IMR-90 (cell line): ENCODE data around the gene CALR. TPM values are rescaled to one million over a fixed set of nuclear protein-coding genes. Genes with fewer than 3 reads are reported as not detected.

Experiments
- ATAC-seq: fragments of 200-7000 bp; cut with Tn5 transposase; 2 replicates; pipeline ENCODE4 v1.9.1; 2020; ENCODE audit warnings: low read depth, mild to moderate bottlenecking, moderate library complexity
- BruUV-seq: library from RNA; stranded (reverse); fragments of 400-500 nt; replicated peaks from 2 replicates; lab custom pipeline; 2021; lab: Mats Ljungman, UMichigan
- CTCF ChIA-PET: fragments of 300-600 bp; formaldehyde crosslinking; extraction: SDS; loops from one replicate; lab custom pipeline; 2021; ENCODE audit warnings: antibody characterized with exemption; lab: Yijun Ruan, JAX
- POLR2A ChIA-PET: fragments of 300-600 bp; sonication (Branson Sonifier 250); formaldehyde crosslinking; loops from one replicate; lab custom pipeline; 2022; ENCODE audit warnings: antibody characterized with exemption; ENCODE audit not compliant: unreplicated experiment; lab: Charles Lee
- DNase-seq: peaks from one replicate; pipeline ENCODE4 v3.0.0; 2013
- H2AFZ ChIP-seq: replicated peaks from 2 replicates; pipeline ENCODE3; 2013; ENCODE audit warnings: low read length, mild to moderate bottlenecking; ENCODE audit not compliant: poor library complexity
- H2AK5ac ChIP-seq: 2 replicates; pipeline ENCODE4 v1.6.1; 2013; ENCODE audit warnings: low read depth, low read length, inconsistent platforms
- H2AK9ac ChIP-seq: replicated peaks from 2 replicates; pipeline ENCODE3; 2013; ENCODE audit warnings: mild to moderate bottlenecking, low read depth, low read length, moderate library complexity; ENCODE audit not compliant: poor library complexity
- H2BK120ac ChIP-seq: 2 replicates; pipeline ENCODE4 v1.6.1; 2013; ENCODE audit warnings: low read depth, low read length, inconsistent platforms
- H2BK15ac ChIP-seq: 3 replicates; pipeline ENCODE4 v1.6.1; 2013; ENCODE audit warnings: low read depth, low read length, inconsistent platforms
- H2BK20ac ChIP-seq: 2 replicates; pipeline ENCODE4 v1.6.1; 2013; ENCODE audit warnings: low read depth, mild to moderate bottlenecking, inconsistent platforms, low read length, moderate library complexity
- H2BK5ac ChIP-seq: 2 replicates; pipeline ENCODE4 v1.6.1; 2013; ENCODE audit warnings: mild to moderate bottlenecking, low read depth, low read length, inconsistent platforms; ENCODE audit not compliant: poor library complexity, severe bottlenecking
- H3K14ac ChIP-seq: replicated peaks from 2 replicates; pipeline ENCODE4 v1.6.1; 2013; ENCODE audit warnings: low read depth, low read length, inconsistent platforms
- H3K18ac ChIP-seq: 2 replicates; pipeline ENCODE4 v1.6.1; 2013; ENCODE audit warnings: low read depth, low read length, control low read depth
- H3K23ac ChIP-seq: 2 replicates; pipeline ENCODE4 v1.6.1; 2013; ENCODE audit warnings: low read depth, low read length, inconsistent platforms
- H3K27ac ChIP-seq: 2 replicates; pipeline ENCODE4 v1.5.1; 2013; ENCODE audit warnings: mild to moderate bottlenecking, control low read depth, low read length; ENCODE audit not compliant: insufficient read depth
- H3K27me3 ChIP-seq: 2 replicates; pipeline ENCODE4 v1.6.1; 2013; ENCODE audit warnings: low read length; ENCODE audit not compliant: control insufficient read depth, insufficient read depth
- H3K36me3 ChIP-seq: 2 replicates; pipeline ENCODE4 v1.6.1; 2013; ENCODE audit warnings: low read length, mixed read lengths; ENCODE audit not compliant: control insufficient read depth, insufficient read depth
- H3K4ac ChIP-seq: 2 replicates; pipeline ENCODE4 v1.6.1; 2013; ENCODE audit warnings: low read depth, low read length, inconsistent platforms
- H3K4me1 ChIP-seq: 2 replicates; pipeline ENCODE4 v1.6.1; 2013; ENCODE audit warnings: low read length, mixed read lengths; ENCODE audit not compliant: control insufficient read depth, insufficient read depth
- H3K4me2 ChIP-seq: 2 replicates; pipeline ENCODE4 v1.6.1; 2013; ENCODE audit warnings: low read depth, mild to moderate bottlenecking, control low read depth, low read length, moderate library complexity
- H3K4me3 ChIP-seq: 2 replicates; pipeline ENCODE4 v1.5.1; 2013; ENCODE audit warnings: low read depth, mild to moderate bottlenecking, control low read depth, low read length, moderate library complexity; ENCODE audit not compliant: insufficient read depth
- H3K56ac ChIP-seq: 2 replicates; pipeline ENCODE4 v1.6.1; 2013; ENCODE audit warnings: low read length, inconsistent platforms; ENCODE audit not compliant: insufficient read depth; ENCODE audit errors: extremely low read depth
- H3K79me1 ChIP-seq, 2 experiments: 2 replicates each; pipeline ENCODE4 v1.6.1; 2013; ENCODE audit warnings: low read length in 2 of 2, inconsistent platforms in 1 of 2, low read depth in 1 of 2
- H3K9ac ChIP-seq: 2 replicates; pipeline ENCODE4 v1.6.1; 2013; ENCODE audit warnings: low read depth, low read length, control low read depth
- H3K9me1 ChIP-seq: 2 replicates; pipeline ENCODE4 v1.6.1; 2013; ENCODE audit warnings: low read length, inconsistent platforms; ENCODE audit not compliant: insufficient read depth
- H3K9me3 ChIP-seq: 2 replicates; pipeline ENCODE4 v1.6.1; 2013; ENCODE audit warnings: low read length; ENCODE audit not compliant: control insufficient read depth, insufficient read depth
- H4K20me1 ChIP-seq: 2 replicates; pipeline ENCODE4 v1.6.1; 2013; ENCODE audit warnings: low read length, inconsistent platforms; ENCODE audit not compliant: insufficient read depth
- H4K5ac ChIP-seq: 2 replicates; pipeline ENCODE4 v1.6.1; 2013; ENCODE audit warnings: mild to moderate bottlenecking, low read depth, low read length, control low read depth
- H4K8ac ChIP-seq, 2 experiments: 2 replicates each; pipeline ENCODE4 v1.6.1; 2013; ENCODE audit warnings: low read depth in 2 of 2, low read length in 2 of 2, control low read depth in 1 of 2, inconsistent platforms in 1 of 2
- H4K91ac ChIP-seq: 2 replicates; pipeline ENCODE4 v1.6.1; 2013; ENCODE audit warnings: low read depth, low read length, inconsistent platforms; ENCODE audit not compliant: insufficient read depth
- CEBPB ChIP-seq: IDR thresholded peaks from 2 replicates; pipeline ENCODE4 v1.6.1; 2012; ENCODE audit warnings: low read depth, low read length, improper control_type of control experiment
- CTCF ChIP-seq: conservative IDR thresholded peaks from 2 replicates; pipeline ENCODE4 v1.5.1; 2012; ENCODE audit warnings: mild to moderate bottlenecking, low read depth, low read length, improper control_type of control experiment
- ELK1 ChIP-seq: fragments of 150-350 bp; IDR thresholded peaks from 2 replicates; pipeline ENCODE4 v1.6.1; 2016; ENCODE audit warnings: low read depth, mild to moderate bottlenecking, low read length, moderate library complexity, borderline replicate concordance
- FOS ChIP-seq: fragments of 150-350 bp; IDR thresholded peaks from 2 replicates; pipeline ENCODE4 v1.6.1; 2016; ENCODE audit warnings: low read depth, low read length
- MAZ ChIP-seq: IDR thresholded peaks from 2 replicates; pipeline ENCODE4 v1.6.1; 2012; ENCODE audit warnings: low read depth, mild to moderate bottlenecking, low read length, improper control_type of control experiment, moderate library complexity, borderline replicate concordance
- NFE2L2 ChIP-seq: fragments of 150-350 bp; IDR thresholded peaks from 2 replicates; pipeline ENCODE4 v1.6.1; 2016; ENCODE audit warnings: low read depth, mild to moderate bottlenecking, low read length
- RCOR1 ChIP-seq: IDR thresholded peaks from 2 replicates; pipeline ENCODE4 v1.6.1; 2012; ENCODE audit warnings: mild to moderate bottlenecking, low read length, improper control_type of control experiment; ENCODE audit not compliant: insufficient replicate concordance
- USF2 ChIP-seq: fragments of 150-350 bp; IDR thresholded peaks from 2 replicates; pipeline ENCODE4 v1.6.1; 2017; ENCODE audit warnings: mild to moderate bottlenecking, antibody characterized with exemption, low read length, low read depth
- WGBS, 2 experiments: methylation state at CpG; one replicate each; pipeline versions ENCODE4 v1.1.5 to v1.1.7; 2013; ENCODE audit warnings: missing lambda C conversion rate in 2 of 2; ENCODE audit not compliant: insufficient read length in 1 of 2; ENCODE audit errors: extremely low coverage in 2 of 2; 5-methylcytosine and 5-hydroxymethylcytosine counted together
- dilution Hi-C: fragments of 300-500 bp; cut with HindIII; formaldehyde crosslinking; loops from one replicate; pipeline ENCODE4 v1.14.3; 2018; ENCODE audit warnings: low sequenced_read_pairs; ENCODE audit not compliant: unreplicated experiment
- in situ Hi-C: fragments of 300-500 bp; cut with MboI; formaldehyde crosslinking; loops from 3 replicates; pipeline ENCODE4 v1.14.3; 2019; ENCODE audit warnings: low sequenced_read_pairs, inconsistent platforms, mixed read lengths
- intact Hi-C: fragments of 100-400 bp; cut with micrococcal nuclease; formaldehyde crosslinking; loops from 2 replicates; pipeline ENCODE4 v1.10.0; 2022
- polyA plus RNA-seq, 3 experiments: library from polyadenylated mRNA; depleted of rRNA; stranded (reverse); fragments of >200 nt; gene quantifications; 2 replicates each; pipeline ENCODE4 v1.2.3, GENCODE V29; 2012; ENCODE audit warnings: low replicate concordance in 1 of 3
- total RNA-seq: library from RNA; depleted of rRNA; stranded (reverse); fragments of >200 nt; gene quantifications from 2 replicates; pipeline ENCODE4 v1.2.3, GENCODE V29; 2012

The CALR gene
- total and polyA plus RNA-seq, 2 of the 4 experiments (the other 2 are of a cell fraction), result 1,932 to 3,358 TPM

- Histone ChIP-seq H4K20me1 (no peaks in the 10 kb centered on the region), H2AK5ac (0 out of 2 replicates have a peak overlapping the region, but pooled peaks have one; percentile 39), H3K4ac (no peak overlapping the region), H3K27ac (no peak overlapping the region), H2BK5ac (no peak overlapping the region), H3K9me1 (0 out of 2 replicates have a peak, but pooled peaks cover 4% of the 10 kb centered on the region), H3K14ac (no peak overlapping the region), H2BK120ac (no peak overlapping the region), H3K9ac (no peak overlapping the region), H2BK20ac (no peak overlapping the region), H3K23ac (no peak overlapping the region), H3K4me2 (no peak overlapping the region), H3K18ac (no peak overlapping the region), H3K4me1 (peaks cover 3% of the 10 kb centered on the region; the same call in 1 of the 2 replicates), H3K27me3 (no peaks in the 10 kb centered on the region), H2AK9ac (peak overlapping the region; percentile 65), H2BK15ac (no peak overlapping the region), H4K91ac (no peak overlapping the region), H3K9me3 (no peaks in the 10 kb centered on the region), H3K56ac (no peak overlapping the region), H2AFZ (no peak overlapping the region), H4K5ac (no peak overlapping the region), H3K4me3 (no peak overlapping the region), H4K8ac (no peak overlapping the region), H3K36me3 (no peaks in the 10 kb centered on the region), H3K79me1 (no peaks in the 10 kb centered on the region; a peak in 1 of 4 replicates)
- CTCF ChIA-PET, result no interaction called here
- TF ChIP-seq MAZ (no peak), FOS (no peak), NFE2L2 (no peak), USF2 (no peak), RCOR1 (no peak), ELK1 (no peak), CEBPB (no peak), CTCF (no peak)
- intact Hi-C loops, result loop anchor here (5.0 kb wide), 1 partner anchor 45 kb away; no protein-coding TSS in a partner anchor
- WGBS, 2 experiments, result 80% methylated on average over 6 of the region's 10 CpGs; no CpG with 5 or more reads in 1 of the 2 experiments
- BruUV-seq, result no TSS peak
- no peak for ATAC-seq
- no peak for DNase-seq
- dilution Hi-C loops, result no loop called here
- in situ Hi-C loops, result loop anchor here (25.0 kb wide), 1 partner anchor 750 kb away; a partner anchor contains a TSS
- POLR2A ChIA-PET, result no interaction called here
Measured at GRCh38 chr19:12987781-12988180, 49.4 kb downstream of the CALR start.
